Bone marrow (tissue), 2 donors: ENCODE data around the gene ZFPM1.
A peak's percentile ranks its signal among the peaks of the same experiment; 100 is the strongest.

Source experiments
- DNase-seq, 2 donors: peaks; one replicate each; lab custom pipeline; 2025; lab: John Stamatoyannopoulos, UW

Gene ZFPM1

GRCh38 chr16:88540346-88540977, 87.4 kb downstream of the ZFPM1 start:
- DNase-seq: no peak

- DNase-seq: no peak
Observed at GRCh38 chr16:88541831-88542616, 88.9 kb downstream of the ZFPM1 start.

DNA sequence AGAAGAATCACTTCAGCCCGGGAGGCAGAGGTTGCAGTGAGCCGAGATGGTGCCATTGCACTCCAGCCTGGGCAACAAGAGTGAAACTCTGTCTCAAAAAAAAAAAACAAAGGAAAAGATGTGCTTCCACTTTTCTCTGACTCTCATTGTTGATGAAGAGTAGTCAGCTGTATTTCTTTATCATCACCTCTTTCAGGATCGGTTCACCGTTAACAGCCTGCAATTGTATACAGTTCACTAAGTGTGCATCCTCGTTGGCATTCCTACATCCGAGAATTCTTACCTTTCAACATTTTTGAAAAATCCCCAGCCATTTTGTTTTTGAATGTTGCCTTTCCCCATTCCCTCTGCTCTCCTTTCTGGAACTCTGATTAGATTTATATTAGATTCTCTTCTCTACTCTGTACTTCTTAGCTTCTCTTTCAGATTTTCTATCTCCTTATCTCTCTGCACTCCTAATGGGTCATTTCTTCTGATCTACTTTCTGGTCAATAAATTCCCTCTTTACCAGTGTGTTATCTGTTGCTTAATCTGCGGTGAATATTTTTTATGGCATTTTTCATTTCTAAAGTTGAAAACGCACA, 90.2 kb downstream of the ZFPM1 start:
- no peak for DNase-seq

DNA sequence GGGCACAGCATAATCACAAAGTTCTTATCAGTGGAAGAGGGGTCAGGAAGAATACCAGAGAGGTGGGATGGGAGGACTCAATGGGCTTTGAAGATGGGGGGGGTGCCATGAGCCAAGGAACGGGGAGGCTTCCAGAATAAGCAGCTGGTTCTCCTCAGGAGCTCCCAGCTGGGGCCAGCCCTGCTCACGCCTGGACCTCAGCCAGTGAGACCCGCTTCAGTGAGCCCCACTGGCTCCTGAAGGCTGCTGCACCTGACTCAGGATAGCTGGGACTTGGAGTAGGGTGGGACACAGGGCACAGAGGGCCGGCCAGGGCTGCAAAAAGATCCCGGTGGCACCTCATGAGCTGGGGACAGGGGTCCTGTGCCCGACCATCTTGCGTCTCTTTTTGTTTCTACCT, 92.7 kb downstream of the ZFPM1 start:
- no peak for DNase-seq

DNA sequence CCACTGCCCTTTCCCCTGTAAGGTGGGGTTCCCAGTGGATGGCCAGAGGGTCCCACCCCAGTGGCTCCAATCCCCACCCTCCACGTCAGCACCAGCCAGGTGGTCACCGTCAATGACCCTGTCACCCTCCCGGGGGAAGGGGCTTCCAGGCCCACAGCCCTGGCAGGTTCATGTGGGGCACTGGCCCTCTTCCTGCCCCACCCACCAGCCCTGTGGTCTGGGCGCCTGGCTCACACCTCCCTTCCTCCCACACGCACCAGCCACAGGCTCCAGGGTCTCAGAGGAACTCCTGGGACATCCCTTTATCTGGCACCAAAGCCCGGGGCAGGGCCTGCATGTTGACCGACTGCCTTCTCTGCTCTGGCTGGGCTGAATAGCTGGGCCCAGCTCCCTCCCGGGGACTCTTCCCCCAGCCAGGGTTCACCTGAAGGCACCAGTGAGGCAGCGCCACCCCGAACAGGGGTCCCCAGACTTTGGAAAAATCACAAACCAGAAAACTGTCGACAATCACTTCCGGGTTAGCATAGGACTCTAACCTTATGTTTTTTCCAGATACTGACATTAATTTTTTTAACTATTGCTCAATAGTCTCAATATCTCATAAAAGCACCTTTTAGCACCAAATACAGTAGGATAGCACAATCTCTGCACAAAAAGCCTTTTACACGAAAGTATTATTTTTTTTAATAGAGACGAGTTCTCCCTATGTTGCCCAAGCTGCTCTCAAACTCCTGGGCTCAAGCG, 95.2 kb downstream of the ZFPM1 start:
- DNase-seq: no peak

- no peak for DNase-seq
Observed at GRCh38 chr16:88548985-88549384, 95.9 kb downstream of the ZFPM1 start.

- no peak for DNase-seq
Observed at GRCh38 chr16:88549671-88550245, 96.7 kb downstream of the ZFPM1 start.

GRCh38 chr16:88550246-88550661, 97.2 kb downstream of the ZFPM1 start:
- no peak for DNase-seq

GRCh38 chr16:88552166-88552565, 99.1 kb downstream of the ZFPM1 start:
- no peak for DNase-seq

GRCh38 chr16:88552815-88553214, 99.7 kb downstream of the ZFPM1 start:
- DNase-seq: no peak

DNA sequence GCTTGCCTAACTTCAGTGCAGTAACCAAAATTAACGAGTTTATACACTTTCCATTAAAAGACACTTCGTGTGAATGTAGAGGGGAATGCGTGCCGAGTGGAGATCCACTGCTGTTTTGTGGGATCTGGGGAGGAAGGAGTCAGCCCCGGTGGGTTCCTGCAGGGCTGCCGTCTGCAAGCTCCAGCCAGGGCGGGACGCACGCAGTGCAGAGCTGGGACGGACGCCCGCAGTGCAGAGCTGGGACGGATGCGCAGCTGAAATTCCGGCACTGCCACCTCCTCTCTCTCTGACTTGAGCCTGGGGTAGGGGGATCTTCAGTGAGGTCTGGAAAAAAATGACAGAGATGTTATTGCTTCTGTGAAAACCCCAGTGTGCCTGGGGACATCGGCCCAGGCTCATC, 100.7 kb downstream of the ZFPM1 start:
- no peak for DNase-seq

DNA sequence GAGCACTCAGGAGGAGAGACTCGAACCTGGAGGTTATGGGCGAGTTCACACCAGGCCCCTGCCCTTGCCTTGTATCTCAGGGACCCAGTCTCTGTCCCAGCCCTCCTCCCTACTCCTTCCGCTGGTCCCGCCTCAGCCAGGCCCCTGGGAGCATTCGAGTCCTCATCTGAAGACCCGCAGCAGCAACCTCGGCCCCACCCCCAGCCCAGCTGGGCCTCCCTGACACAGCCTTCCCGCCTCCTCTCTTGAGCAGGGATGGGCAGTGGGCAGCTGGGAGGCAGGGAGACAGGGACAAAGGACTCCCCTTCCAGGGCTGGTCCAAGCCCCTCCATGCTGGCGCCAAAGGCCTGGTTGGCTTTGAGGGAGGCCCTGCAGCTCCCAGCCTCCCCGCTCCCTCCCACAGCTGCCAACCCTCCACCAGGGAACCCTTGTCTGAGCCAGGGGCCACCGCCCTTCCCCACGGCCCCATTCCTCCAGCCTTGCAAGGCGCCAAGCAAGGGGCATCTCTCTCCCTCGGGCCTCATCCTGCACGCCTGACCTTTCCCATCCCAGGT, 101.7 kb downstream of the ZFPM1 start:
- DNase-seq: no peak

GRCh38 chr16:88556294-88556988, 103.4 kb downstream of the ZFPM1 start:
- DNase-seq: no peak

- no peak for DNase-seq
Observed at GRCh38 chr16:88558457-88559442, 105.7 kb downstream of the ZFPM1 start.

DNA sequence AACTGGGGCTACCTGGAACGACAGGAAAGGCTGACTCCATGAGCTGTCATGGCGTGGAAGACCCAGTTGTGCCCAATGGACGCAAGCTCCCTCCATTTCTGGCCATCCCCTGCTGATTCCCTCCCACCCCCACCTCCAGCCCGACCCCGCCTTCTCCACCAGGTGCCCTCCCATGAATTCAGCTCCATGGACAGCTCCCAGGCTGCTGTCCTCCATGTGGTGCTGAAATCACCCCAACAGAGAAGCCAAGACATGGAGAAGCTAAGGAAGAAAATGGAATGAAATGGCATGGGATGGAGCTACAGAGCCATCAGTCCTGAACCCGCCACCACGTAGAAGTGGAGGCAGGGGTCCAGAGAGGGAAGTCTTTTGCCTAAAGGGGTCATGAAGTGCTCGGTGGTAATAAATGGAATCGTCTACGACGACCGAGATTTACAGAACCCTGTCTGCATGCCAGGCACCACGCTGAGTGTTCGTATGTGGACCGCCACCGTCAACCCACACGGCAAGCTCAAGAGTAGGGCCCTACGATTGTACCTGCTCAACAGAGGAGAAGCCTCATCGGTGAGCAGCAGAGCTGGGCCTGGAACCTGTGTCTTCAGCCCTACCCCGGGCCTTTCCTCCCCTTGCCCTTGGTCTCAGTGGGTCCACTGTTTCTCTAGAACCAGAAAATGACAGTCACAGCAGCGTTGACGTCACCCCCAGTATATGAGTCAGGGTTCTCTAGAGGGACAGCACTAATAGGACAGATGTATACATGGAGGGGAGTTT, 107.8 kb downstream of the ZFPM1 start:
- DNase-seq: no peak

GRCh38 chr16:88561485-88562359, 108.6 kb downstream of the ZFPM1 start:
- peak in 1 of 2 donors; percentile 27 for DNase-seq

DNA sequence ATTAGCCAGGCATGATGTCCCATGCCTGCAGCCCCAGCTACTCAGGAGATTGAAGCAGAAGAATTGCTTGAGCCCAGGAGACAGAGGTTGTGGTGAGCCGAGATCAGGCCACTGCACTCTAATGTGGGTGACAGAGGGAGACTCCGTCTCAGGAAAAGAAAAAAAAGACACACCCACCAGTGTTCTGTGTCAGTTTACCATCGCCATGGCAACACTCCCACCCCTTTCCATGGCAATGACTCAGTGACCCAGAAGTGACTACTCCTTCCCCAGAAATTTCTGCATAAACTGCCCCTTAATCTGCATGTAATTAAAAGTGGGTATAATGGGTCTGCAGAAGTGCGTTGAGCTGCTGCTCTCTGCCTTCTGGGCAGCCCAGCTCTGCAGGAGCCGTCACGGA, 113.1 kb downstream of the ZFPM1 start:
- no peak for DNase-seq
